ENCODE data around the gene INO80D.
A peak's percentile ranks its signal among the peaks of the same experiment; 100 is the strongest.
"Not testable (repeated sequence)": the region's sequence is repeated elsewhere in the genome, so short reads cannot be mapped to it uniquely, and the experiment has no call there.

Gene INO80D, protein sequence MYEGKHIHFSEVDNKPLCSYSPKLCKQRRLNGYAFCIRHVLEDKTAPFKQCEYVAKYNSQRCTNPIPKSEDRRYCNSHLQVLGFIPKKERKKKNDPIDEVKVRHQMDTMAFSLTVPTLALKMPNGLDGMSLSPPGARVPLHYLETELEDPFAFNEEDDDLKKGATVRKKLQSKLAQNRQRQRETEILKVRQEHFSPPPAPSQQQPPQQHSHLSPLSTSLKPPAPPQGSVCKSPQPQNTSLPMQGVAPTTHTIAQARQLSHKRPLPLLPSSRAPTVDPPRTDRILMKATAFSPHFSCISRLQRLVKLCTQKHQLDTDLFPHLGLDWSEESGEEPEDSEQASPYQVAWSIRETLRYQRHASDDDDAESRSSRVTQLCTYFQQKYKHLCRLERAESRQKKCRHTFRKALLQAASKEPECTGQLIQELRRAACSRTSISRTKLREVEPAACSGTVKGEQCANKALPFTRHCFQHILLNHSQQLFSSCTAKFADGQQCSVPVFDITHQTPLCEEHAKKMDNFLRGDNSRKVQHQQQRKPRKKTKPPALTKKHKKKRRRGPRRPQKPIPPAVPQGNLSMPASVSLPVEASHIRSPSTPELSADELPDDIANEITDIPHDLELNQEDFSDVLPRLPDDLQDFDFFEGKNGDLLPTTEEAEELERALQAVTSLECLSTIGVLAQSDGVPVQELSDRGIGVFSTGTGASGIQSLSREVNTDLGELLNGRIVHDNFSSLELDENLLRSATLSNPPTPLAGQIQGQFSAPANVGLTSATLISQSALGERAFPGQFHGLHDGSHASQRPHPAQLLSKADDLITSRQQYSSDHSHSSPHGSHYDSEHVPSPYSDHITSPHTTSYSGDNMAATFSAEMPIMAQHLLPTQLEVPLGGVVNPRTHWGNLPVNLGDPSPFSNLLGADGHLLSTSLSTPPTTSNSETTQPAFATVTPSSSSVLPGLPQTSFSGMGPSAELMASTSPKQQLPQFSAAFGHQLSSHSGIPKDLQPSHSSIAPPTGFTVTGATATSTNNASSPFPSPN

DNA sequence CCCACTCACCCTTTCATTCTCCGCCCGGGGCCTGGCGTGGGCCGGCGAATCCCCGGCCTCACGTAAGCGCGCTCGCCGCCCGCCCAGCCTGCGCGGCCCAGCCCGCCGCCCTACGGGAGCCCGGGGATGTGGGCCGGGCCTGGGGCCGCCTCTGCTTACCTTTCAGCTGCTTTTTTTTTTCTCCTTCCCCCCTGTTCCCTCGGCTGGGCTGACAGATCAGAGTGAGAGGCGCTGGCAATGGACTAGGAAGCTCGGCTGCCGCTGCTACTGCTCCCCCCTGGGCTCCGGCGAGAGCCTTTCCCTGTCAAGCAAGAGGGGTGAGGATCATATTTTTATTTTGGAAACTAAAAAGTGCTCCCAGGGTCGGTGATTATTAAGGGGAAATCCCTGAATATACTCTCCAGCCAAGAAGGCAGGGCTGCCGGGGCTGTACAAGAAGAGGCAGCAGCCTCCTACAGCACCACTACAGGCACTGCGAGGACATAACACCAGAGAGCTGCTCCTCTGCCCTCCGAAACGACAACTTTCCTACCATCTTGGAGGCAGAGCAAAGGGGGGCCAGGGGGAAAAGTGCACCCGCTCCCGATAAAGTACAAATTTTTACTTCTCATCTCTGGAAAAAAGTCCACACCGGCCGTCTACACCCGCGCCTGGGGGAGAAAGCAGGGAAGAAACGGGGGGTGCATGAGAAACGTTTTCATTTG lies at the start of gene INO80D:
TSS of gene INO80D (minus strand) at position 433 of the 704 bp plus-strand sequence. CDS start 23,158 bp downstream, outside the sequence.
- DNase-seq (ENCODE audit: low read depth in 2 of 2): peak; percentile 58 to 60

DNA sequence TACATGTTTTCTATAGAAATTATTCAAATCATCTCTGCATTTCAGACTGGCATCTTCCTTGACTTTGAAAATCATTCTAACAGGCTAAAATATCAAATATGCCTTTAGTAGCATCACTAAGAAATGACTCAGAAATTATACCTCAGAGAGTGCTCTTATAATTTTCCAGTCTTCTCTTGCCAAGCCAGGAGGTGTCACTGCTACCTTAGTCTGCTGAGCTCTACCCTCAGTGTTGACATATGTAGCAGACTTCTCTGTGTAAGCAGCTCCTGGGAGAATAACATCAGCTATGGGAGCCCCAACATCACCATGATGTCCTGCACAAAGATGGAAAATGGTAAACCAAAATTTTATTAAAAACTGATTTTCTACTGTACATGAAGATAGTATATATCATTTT lies 41.7 kb upstream of the INO80D start:
- no peak for DNase-seq (ENCODE audit: low read depth in 2 of 2)

DNA sequence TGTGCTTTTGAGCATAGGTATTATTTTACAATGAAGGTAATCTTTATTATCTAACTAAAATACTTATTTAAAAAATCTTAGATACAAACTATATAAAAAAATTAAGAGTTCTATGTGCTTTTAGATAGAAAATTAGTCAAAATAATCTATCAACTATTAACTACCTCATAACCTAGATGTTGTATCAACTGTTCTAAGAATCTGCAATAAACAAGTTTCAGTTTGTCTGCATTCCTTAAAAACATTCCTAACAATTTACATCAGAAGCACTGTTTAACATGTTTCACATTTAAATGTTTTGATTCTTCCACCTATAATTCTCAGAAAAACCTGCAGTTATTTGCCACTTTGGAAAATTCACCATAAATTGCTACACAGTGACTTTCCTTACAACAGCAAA lies 39.9 kb upstream of the INO80D start:
- no peak for DNase-seq (ENCODE audit: low read depth in 2 of 2)

DNA sequence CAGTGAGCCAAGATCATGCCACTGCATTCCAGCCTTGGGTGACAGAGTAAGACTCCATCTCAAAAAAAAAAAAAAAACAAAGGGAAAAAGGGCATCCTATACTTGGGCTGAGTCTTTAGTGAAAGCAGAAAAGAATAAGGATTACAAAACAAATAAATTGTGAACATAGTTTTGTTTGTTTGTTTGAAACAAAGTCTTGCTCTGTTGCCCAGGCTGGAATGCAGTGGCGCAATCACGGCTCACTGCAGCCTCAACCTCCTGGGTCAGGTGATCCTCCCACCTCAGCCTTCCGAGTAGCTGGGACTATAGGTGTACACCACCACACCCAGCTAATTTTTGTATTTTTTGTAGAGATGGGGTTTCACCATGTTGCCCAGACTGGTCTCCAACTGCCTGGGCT lies 36.6 kb upstream of the INO80D start:
- not testable (repeated sequence) for DNase-seq (ENCODE audit: low read depth in 2 of 2)

DNA sequence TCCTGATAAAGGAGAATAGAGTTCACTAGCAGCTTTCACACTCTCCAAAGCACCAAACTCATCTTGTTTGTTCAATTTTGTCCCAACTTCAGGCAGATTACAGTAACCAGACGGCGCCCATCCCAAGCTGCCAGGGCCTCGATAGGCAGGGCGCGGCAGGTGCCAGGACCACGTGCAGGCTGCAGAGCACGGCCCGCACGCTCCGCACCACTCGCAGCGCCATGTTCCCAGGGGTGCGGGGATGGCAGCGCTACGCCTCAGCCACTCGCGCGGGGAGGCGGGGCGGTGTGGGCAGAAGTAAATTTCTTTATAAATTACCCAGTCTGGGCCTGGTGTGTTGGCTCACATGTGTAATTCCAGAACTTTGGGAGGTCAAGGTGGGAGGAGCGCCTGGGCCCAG lies 30.3 kb upstream of the INO80D start:
- no peak for DNase-seq (ENCODE audit: low read depth in 2 of 2)

DNA sequence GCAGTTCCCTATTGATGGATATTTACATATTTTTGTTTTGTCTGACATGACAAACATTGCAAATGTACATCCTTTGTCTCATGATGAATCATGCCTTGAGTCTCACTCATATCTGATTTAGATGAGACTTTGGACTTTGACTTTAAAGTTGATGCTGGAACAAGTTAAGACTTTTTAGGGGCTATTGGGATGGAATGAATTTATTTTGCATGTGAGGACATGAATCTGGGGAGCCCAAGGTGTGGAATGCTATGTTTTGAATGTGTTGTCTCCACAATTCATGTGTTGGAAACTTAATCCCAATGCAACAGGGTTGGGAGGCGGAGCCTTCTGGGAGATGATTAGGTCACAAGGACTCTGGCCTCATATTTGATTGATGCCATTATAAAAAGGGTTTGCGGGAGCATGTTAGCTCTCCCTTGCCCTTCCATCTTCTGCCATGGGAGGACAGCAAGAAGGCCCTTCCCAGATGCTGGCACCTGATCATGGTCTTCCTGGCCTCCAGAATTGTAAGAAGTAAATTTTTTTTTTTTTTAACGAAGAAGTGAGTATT lies 29.1 kb upstream of the INO80D start:
- no peak for DNase-seq (ENCODE audit: low read depth in 2 of 2)

DNA sequence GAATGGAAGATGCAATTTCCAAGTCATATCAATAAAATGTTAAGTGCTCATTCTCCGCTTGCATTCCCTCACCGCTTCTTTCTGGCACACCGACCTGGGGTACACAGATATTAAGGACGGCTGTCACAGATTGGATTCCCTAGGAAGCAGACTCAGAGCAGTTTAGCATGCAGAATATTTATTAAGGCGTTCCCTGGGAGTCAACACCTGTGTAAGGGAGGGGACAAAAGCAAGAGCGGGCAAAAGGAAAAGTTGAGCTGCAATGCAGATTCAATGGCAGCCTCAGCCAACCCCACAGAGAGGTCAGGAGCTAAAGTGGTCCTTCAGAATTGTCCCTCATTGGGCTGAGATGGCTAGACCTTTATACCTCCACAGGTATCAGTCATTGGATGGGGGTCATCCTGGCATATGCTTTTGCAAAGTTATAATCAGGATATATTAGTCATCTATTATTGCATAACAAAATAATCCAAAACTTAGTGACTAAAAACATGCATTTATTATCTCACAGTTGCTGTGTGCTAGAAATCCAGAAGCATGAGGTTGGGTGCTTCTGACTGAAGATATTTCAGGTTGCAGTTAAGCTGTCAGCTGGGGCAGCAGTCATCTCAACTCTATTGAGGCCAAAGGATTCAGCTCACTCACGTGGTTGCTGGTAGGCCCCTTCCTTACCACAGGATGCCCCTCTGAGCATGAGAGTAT lies 27.0 kb upstream of the INO80D start:
- DNase-seq (ENCODE audit: low read depth in 2 of 2): no peak

DNA sequence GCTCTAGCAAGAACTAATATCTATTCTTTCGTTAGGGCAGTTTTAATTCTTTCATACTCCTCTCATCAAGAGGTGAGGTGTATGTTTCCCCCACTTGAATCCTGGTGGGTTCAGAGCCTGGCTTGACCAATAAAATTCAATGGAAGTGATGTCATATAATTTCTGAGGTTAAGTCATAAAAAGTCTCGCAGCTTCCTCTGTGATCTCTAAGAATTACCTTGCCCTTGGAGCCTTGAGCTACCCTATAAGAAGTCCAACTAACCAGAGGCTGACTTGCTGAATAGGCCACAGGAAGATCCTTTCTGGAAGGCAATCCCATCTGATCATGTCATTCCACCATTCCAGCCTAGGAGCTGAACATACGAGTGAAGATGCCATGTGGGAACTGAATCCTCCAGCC lies 26.1 kb upstream of the INO80D start:
- no peak for DNase-seq (ENCODE audit: low read depth in 2 of 2)

DNA sequence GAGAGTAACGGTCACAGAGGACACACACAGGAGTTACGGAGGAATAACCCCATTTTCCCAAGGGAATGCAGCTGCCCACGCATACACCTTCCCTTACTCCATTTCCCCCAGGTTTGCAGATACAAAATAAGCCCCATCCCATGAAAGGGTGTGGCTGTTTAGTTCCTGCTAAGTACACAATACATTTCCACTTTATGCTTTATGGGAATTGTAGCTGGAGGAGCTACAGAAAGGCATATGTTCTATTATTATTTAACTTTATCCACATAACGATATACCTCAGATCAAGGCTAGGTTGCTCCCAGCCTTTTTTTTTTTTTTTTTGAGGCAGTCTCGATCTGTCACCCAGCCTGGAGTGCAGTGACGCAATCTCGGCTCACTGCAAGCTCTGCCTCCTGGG lies 22.7 kb upstream of the INO80D start:
- DNase-seq (ENCODE audit: low read depth in 2 of 2): no peak

DNA sequence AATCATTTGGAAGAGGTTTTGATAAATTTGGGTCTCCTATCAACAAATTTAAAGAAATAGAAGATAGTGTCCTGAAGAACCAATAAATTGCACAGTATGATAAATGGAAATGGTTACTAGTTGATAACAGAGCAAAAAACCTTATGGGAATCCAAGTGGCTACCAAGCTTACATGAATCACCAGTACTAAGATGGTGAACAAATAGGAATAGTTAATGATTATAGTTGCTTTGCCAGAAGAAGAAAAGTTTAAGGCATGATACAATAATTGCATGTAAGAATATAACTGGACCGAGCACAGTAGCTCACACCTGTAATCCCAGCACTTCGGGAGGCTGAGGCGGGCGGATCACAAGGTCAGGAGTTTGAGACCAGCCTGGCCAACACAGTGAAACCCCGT lies 19.6 kb upstream of the INO80D start:
- no peak for DNase-seq (ENCODE audit: low read depth in 2 of 2)

DNA sequence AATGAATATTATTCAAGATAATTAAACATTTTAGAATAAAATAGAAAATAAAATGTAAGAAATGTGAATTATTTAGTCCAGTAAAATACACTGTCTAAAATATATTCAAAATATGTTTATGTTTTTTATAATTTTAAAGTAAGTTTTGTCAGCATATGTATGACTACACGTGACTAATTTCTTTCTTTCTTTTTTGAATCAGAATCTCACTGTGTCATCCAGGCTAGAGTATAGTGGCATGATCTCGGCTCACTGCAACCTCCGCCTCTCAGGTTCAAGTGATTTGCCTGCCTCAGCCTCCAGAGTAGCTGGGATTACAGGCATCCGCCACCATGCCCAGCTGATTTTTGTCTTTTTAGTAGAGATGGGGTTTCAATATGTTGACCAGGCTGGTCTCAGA lies 19.1 kb upstream of the INO80D start:
- DNase-seq (ENCODE audit: low read depth in 2 of 2): no peak

DNA sequence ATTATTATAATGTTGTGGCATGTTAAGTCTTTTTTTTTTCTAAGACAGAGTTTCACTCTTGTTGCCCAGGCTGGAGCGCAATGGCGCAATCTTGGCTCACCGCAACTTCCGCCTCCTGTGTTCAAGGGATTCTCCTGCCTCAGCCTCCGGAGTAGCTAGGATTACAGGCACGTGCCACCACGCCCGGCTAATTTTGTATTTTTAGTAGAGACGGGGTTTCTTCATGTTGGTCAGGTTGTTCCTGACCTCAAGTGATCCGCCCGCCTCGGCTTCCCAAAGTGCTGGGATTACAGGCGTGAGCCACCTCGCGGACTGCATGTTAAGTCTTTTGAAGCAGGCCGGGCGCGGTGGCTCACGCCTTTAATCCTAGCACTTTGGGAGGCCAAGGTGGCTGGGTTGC lies 12.9 kb upstream of the INO80D start:
- not testable (repeated sequence) for DNase-seq (ENCODE audit: low read depth in 2 of 2)

DNA sequence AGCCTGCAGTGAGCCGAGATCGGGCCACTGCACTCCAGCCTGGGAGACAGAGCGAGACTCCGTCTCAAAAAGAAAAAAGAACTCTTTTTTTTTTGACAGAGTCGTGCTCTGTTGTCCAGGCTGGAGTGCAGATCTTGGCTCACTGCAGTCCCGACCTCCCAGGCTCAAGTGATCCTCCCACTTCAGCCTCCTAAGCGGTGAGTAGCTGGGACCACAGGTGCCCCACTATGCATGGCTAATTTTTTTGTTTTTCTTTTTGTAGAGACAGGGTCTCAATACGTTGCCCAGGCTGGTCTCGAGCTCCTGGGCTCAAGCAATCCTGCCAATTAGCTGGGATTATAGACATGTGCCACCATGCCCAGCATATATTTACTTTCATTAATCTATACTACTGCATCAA lies 12.5 kb upstream of the INO80D start:
- DNase-seq (ENCODE audit: low read depth in 2 of 2): no peak

DNA sequence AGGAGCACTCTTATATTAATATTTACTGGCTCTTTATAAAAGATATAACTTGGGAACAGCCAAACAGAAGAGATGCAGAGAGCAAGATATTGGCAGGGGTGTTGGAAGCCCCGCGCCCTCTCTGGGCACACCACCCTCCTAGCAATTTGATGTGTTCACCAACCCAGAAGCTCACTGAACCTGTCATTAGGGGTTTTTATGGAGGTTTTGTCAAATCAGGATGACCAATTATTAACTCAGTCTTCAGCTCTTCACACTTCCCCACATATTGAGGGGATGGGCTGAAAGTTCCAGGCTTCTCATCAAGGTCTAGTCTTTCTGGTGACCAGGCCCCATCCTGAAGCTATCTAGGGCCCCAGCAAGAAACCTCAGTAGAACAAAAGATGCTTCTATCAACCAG lies 10.9 kb upstream of the INO80D start:
- no peak for DNase-seq (ENCODE audit: low read depth in 2 of 2)

DNA sequence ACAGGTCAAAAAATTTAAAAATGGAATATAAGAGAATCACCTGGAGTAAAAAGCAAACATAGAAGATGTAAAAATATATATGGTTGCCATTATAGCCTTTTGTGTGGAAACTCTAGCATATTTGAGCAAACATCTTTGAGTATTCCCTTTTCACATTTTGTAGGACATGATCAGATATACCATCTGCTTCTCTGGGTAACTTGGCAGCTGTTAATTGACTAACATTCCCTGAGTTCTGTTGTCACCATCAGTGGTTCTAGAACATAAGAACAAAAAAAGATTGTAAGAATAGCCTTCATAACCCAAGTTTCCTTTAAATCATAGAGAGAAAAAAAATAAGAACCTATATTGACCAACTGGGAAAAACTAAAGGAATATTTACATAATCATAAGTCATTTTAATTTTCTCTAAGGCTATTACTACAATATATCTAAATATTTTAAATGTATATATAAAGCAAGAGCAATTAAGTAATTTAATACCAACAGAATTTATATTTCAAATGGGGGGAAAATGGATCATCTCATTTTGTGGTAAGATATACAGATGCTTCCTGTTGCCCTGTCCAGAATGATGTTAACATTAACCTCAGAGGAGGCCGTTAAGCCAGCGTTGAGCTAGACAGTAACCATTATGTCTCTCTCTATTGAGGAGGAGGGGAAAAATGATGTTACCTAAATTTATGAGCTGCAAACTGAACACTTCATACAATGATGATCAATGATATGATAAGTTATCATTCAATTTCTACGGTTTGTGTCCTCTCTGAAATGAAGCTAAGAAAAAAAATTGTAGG lies 9.8 kb upstream of the INO80D start:
- DNase-seq (ENCODE audit: low read depth in 2 of 2): no peak

DNA sequence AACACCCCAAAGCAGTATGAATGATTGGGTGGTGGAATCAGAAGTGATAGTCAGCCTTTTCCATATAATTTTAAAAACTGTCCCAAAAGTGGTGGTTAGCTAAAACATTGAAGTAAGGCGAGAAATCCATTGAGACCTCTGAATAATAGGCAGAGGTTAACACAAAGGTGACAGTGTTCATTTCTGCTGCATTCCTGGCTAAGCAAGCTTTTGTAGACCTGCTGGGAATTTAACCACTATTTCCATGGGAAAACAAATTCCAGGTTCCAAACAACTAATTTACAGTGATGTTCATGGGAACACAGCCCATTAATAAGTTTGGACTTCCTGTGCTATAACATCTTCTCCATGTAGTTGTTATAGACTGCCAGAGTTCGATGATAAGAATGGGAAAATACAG lies 6.3 kb upstream of the INO80D start:
- DNase-seq (ENCODE audit: low read depth in 2 of 2): no peak

DNA sequence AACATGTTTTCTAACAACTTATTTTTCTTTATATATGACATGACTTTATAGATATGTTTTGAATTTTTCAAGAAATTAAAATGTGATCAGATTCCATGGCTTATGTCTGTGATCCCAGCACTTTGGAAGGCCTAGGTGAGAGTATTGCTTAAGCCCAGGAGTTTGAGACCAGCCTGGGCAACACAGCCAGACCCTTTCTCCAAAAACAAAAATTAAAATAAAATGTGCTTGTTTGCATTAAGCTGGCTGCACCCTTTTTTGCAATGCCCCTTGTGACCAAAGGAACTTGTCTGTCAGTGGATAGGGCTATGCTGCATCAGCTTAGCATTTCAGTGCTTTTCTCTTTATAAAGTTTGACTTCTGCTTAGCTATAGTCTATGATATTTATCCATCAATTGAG lies 2.3 kb upstream of the INO80D start:
- no peak for DNase-seq (ENCODE audit: low read depth in 2 of 2)

DNA sequence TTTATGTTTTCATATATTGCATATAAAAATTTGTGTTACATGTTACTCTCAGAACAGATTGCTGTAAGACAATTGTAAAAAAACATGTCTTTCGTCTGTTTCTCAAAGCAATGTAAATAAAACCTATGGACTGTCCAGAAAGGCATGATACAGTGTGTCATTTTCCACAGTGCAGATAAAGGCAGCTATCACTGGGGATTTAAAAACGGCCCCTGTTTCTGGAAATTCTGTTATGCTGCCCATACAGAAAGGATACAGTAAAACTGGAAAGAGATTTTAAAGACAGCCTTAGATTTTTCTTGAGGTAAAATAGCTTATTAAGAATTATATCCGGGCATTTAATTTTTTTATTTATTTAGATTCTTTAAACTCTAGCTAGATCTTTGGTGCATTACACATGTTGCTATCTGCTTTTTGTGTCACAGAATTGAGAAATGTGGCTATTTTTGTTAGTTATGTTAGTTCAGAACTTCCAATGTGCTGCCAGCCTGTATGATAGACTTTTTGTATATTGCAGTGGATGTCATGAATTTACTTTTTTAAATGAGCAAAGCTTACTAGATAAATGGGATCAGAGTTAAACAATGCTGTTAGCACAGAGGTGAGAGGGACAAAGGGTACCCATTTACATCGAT lies 859 bp upstream of the INO80D start:
- DNase-seq (ENCODE audit: low read depth in 2 of 2): no peak

DNA sequence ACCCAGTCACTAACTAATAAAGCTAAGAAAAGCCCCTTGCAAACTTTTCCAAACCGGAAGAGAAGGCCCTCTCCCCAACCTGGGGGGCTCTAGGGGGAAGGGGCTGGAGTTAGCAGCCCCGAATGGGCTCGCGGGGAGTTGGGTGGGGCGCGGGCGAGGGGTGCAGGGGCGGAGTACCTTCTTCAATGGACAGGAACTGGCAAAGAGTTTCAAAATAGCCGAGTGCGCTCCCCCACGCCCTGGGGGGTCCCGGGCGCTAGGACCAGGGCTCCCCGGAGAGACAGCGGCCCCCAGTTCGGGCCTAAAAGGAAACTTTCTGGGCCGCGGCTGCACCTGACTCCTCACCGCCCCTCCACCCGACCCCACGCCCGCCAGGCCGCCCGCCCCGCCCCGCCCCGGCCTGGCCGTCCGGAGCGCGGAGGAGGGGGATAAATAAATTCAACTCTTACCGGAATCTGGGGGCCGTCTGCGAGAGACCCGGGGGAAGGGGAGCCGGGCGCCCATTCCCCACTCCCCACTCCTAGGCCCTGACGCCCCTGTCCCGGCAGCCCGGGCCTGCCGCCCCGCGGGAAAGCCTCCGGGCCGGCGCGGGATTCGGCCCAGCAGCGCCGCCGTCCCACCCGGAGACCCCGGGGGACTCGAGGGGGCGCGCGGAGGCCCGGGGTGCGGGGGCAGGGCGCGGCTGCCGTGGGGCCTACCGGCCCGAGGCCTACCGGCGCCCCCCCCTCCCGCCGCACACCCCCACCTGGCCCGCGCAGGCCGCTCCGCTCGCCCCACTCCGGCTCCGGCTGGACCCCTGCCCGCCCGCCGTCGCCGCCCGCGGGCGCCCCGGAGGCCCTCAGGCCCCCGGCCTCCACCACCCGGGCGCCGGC lies 868 bp downstream of the INO80D start:
- peak; percentile 15 to 37 for DNase-seq (ENCODE audit: low read depth in 2 of 2)

Data from stimulated activated CD4-positive, alpha-beta T cell treated with anti-CD3 and anti-CD28 coated beads, Interleukin-1b, Interleukin-23, amount 100 ng/mL, for 4 hours (primary cell).